Dendritic cell treated with granulocyte-macrophage colony-stimulating factor and Interleukin-4, amounts not matched to agents 40 ng/mL and 50 ng/mL, for 4 days (primary cell): ENCODE results near the gene RAB8B.

Source experiments
- H3K27ac Mint-ChIP-seq: one replicate; pipeline ENCODE4 v1.8.0; 2022; ENCODE audit warnings: mild to moderate bottlenecking, mixed read lengths
- H3K27me3 Mint-ChIP-seq: one replicate; pipeline ENCODE4 v1.8.0; 2022; ENCODE audit warnings: mild to moderate bottlenecking, mixed read lengths
- H3K36me3 Mint-ChIP-seq: one replicate; pipeline ENCODE4 v1.8.0; 2022; ENCODE audit warnings: low read depth, mixed read lengths
- H3K4me1 Mint-ChIP-seq: one replicate; pipeline ENCODE4 v1.8.0; 2022; ENCODE audit warnings: low read depth, mixed read lengths
- H3K4me3 Mint-ChIP-seq: one replicate; pipeline ENCODE4 v1.8.0; 2022; ENCODE audit warnings: mild to moderate bottlenecking, moderate library complexity, mixed read lengths
- H3K9me3 Mint-ChIP-seq: one replicate; pipeline ENCODE4 v1.8.0; 2022; ENCODE audit warnings: mixed read lengths
- intact Hi-C: fragments of 100-400 bp; cut with micrococcal nuclease; formaldehyde crosslinking; loops from one replicate; pipeline ENCODE4 v1.15.0; 2022

The RAB8B gene

DNA sequence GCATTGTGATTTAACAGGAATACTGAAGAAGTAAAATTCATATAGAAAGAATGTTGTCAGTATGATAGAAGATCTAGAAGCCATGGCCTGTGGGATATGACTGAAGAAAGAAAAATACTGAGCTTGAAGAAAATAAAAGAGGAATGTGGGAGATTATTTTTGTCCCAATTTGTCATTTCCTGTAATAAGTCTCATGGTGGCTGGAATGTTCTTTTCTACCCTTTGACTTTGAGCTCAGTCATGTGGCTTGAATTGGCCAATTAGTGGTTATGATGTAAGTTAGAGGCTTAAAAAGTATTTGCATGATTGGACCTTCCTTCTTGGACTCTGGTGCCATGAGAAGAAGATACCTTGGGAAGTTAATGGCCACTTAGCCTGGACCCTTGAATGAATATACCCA is 102.1 kb downstream of the RAB8B start:
- intact Hi-C loops = no loop called here
- no peak overlapping the region for H3K4me3 Mint-ChIP-seq
- H3K27ac Mint-ChIP-seq = no peak overlapping the region
- peaks cover 35% of the 10 kb centered on the region for H3K4me1 Mint-ChIP-seq
- peaks cover 81% of the 10 kb centered on the region for H3K36me3 Mint-ChIP-seq
- no peaks in the 10 kb centered on the region for H3K27me3 Mint-ChIP-seq
- no peaks in the 10 kb centered on the region for H3K9me3 Mint-ChIP-seq

DNA sequence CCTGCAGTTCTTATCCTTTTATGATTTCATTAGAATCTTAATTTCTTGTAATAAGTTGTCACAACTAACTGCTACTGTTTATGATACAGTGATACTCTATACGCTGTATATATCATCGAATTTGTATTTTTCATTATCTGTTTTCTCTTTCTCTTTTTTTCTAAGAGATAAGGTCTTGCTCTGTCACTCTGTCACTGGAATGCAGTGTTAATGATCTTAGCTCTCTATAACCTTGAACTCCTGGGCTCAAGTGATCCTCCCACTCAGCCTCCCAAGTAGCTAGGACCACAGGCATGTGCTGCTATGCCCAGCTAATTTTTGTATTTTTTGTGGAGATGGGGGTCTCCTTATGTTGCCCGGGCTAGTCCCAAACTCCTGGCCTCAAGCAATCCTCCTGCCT is 102.8 kb downstream of the RAB8B start:
- peaks cover 81% of the 10 kb centered on the region for H3K36me3 Mint-ChIP-seq
- no peaks in the 10 kb centered on the region for H3K9me3 Mint-ChIP-seq
- no peak overlapping the region for H3K4me3 Mint-ChIP-seq
- H3K27ac Mint-ChIP-seq = no peak overlapping the region
- peaks cover 27% of the 10 kb centered on the region for H3K4me1 Mint-ChIP-seq
- intact Hi-C loops = no loop called here
- no peaks in the 10 kb centered on the region for H3K27me3 Mint-ChIP-seq

DNA sequence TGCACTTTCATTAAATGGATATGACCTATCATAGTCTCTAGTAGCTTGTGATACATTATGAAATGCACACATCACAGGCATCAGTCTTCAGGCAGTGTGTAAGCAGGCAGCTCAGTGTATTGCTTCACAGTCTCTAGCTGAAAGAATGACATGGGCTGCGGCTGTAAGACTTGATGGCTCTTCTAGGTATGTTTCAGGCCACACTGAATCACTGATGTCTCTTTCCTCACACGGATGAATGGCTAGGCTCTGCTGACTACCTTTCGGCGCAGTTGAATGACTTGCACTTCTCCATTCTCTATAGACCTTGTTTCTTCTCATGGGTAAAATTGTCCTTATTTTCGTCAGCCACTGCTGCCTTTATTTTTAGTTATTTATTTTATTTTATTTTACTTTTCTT is 103.4 kb downstream of the RAB8B start:
- H3K36me3 Mint-ChIP-seq = peaks cover 81% of the 10 kb centered on the region

DNA sequence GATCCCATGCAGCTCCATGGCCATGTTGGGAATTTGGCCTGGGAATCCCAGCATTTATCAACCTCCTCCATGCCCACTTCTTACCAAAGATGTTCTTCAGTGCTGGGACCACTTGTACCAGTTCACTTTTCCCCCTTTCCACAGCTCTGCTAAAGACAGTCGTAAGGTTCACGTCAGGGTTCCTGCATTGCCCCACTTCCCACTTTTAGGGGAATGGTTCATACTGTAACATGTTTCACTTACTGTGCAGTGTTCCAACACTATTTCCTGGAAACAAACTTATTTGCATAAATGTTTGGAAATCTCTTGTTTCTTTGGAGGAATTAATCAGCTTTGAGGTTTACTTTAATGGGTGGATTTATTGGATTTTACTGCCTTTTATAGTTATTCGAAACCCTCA is 105.0 kb downstream of the RAB8B start:
- intact Hi-C loops = no loop called here
- Mint-ChIP-seq H3K4me1 (peaks cover 26% of the 10 kb centered on the region), H3K9me3 (no peaks in the 10 kb centered on the region), H3K27me3 (no peaks in the 10 kb centered on the region), H3K4me3 (no peak overlapping the region), H3K36me3 (peaks cover 88% of the 10 kb centered on the region), H3K27ac (no peak overlapping the region)

More for the DNA sequence above, 103.4 kb downstream of the RAB8B start:
- Mint-ChIP-seq H3K4me1 (peaks cover 26% of the 10 kb centered on the region), H3K9me3 (no peaks in the 10 kb centered on the region), H3K27ac (no peak overlapping the region), H3K27me3 (no peaks in the 10 kb centered on the region), H3K4me3 (no peak overlapping the region)
- intact Hi-C loops = no loop called here

DNA sequence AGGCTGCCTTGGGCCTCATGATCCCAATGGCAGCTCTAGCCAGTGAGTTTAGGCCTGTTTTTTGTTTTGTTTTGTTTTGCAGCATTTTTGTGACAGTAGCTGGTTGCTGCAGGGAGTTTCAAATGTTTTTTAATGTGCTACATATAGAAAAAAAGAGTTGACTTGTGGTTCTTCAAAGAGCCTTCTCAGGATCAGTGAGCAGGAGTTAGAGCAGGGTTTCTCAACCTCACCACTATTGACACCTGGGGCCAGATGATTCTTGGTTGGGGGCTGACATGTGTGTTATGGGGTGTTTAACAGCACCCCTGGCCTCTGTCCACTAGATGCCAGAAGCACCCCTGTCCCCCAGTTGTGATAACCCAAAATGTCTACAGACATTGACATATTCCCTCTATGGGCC is 105.9 kb downstream of the RAB8B start:
- peaks cover 26% of the 10 kb centered on the region for H3K4me1 Mint-ChIP-seq
- no peaks in the 10 kb centered on the region for H3K27me3 Mint-ChIP-seq
- no peaks in the 10 kb centered on the region for H3K9me3 Mint-ChIP-seq
- no peak overlapping the region for H3K4me3 Mint-ChIP-seq
- H3K36me3 Mint-ChIP-seq = peaks cover 98% of the 10 kb centered on the region
- intact Hi-C loops = no loop called here
- no peak overlapping the region for H3K27ac Mint-ChIP-seq

DNA sequence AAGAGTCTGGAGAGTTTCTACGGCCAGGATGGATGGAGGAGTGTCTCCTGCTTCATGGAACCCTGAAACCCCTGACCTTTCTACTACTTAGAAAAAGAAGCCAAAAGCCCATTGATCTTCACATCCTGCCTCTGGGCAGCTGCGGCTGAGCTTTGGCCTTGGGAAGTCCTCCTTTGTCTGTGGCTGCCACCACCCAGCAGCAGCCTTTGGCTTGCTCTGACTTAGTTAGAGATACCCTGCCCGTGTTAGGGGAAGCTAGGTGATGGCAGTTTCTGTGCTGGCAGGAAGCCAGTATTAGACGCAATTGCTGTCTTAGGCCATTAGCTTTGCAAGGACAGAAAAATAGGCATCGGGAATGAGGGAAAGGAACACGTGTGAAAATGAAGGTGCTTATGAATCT is 106.8 kb downstream of the RAB8B start:
- Mint-ChIP-seq H3K4me1 (peaks cover 25% of the 10 kb centered on the region), H3K4me3 (no peak overlapping the region), H3K27ac (no peak overlapping the region), H3K36me3 (peaks cover 100% of the 10 kb centered on the region), H3K9me3 (no peaks in the 10 kb centered on the region), H3K27me3 (no peaks in the 10 kb centered on the region)
- intact Hi-C loops = no loop called here

DNA sequence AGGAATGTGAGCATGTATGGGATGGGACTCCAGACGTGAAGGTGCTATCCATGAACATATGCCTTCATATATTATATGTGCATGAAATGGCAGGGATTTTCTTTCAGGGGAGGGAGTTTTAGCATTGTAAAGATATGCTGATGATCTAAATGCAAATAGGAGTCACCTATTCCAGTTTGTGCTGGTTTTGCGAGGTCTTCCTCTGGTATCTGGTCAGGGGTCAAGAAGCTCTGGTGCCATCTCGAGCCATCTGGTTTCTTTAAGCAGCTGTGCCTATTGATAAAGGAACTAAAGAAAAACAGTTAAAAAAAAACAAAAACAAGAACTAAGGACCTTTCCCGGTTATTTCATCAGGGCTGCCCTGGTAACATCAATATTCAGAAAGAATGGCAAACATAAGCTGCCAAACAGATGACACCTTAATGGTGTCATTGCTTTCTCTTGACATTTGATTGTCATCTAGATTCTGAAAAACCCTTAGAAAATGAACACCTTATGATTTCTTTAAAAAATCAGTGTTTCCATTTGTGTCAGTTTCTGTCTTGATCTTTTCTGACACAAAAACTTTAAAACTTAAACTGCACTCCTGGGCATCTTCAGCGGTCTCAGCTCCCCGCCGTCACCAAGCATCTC is 110.7 kb downstream of the RAB8B start:
- H3K27ac Mint-ChIP-seq = no peak overlapping the region
- H3K27me3 Mint-ChIP-seq = no peaks in the 10 kb centered on the region
- intact Hi-C loops = no loop called here
- peaks cover 6% of the 10 kb centered on the region for H3K4me1 Mint-ChIP-seq
- no peaks in the 10 kb centered on the region for H3K9me3 Mint-ChIP-seq
- peaks cover 100% of the 10 kb centered on the region for H3K36me3 Mint-ChIP-seq
- H3K4me3 Mint-ChIP-seq = no peak overlapping the region

DNA sequence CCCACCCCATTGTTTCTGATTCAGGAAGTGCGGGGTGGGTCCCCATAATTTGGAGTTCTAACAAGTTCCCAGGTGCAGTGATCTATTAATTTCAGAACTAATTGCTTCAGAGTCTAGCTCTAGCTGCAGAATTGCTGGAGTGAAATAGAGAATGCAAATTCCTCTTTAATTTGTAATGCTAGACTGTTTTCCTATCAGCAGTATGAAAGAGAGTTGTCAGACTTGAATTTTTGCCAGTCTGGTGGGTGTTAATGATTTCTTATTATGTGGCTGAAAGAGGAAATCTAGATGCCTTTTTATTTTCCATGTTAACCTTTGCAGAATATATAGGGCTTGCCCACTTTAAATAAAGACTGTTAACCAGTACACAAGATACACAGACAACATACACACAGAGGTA is 111.7 kb downstream of the RAB8B start:
- Mint-ChIP-seq H3K9me3 (no peaks in the 10 kb centered on the region), H3K27ac (no peak overlapping the region), H3K4me1 (no peaks in the 10 kb centered on the region), H3K27me3 (no peaks in the 10 kb centered on the region), H3K4me3 (no peak overlapping the region), H3K36me3 (peaks cover 100% of the 10 kb centered on the region)
- intact Hi-C loops = no loop called here

DNA sequence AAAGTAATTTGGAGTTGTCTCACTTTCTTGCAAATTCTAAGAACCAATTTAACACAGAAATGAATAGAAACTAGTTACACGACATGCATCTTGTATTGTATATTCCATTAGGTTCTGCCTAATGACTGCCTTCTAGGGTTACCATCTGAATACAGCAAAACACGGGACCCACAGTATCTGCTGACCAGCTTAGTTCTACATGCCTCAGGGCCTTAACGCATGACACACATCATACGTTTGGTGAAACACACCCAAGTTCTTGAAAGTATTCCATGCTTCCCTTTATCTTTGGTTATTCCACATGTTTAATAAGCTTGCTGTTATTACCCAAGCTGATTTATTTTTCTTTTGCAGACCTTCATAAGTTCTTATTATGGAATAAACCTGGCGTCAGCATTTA is 115.9 kb downstream of the RAB8B start:
- H3K27me3 Mint-ChIP-seq = no peaks in the 10 kb centered on the region
- no peaks in the 10 kb centered on the region for H3K4me1 Mint-ChIP-seq
- no peak overlapping the region for H3K27ac Mint-ChIP-seq
- H3K9me3 Mint-ChIP-seq = no peaks in the 10 kb centered on the region
- intact Hi-C loops = no loop called here
- H3K36me3 Mint-ChIP-seq = peaks cover 77% of the 10 kb centered on the region
- no peak overlapping the region for H3K4me3 Mint-ChIP-seq

DNA sequence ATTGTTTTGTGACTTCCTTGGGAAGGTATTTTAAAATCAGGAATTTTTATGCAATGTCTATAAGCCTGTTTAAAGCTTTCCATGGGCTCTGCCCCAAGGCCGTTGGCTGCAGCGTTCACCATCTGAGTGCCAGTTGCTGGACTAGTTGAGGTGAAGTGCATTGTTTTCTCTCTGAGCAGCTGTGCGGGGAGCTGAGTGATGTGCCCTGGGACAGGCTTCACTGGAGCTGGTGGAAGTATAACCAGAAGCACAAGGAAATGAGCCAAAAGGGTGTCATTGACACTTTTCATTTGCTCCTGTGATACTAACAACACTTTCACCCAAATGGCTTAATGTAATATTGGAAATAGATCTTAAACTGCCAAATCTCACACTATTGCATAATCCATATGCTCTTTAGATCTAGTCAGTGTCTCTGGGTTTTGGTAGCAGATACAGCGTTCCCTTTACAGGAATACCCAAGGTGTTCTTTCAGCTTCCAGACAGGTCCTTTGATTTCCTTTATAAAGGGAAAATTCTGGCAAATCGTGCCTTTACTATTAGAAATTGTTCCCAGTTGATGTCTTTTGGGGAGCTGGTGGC is 117.2 kb downstream of the RAB8B start:
- no peaks in the 10 kb centered on the region for H3K27me3 Mint-ChIP-seq
- H3K4me1 Mint-ChIP-seq = no peaks in the 10 kb centered on the region
- no peak overlapping the region for H3K4me3 Mint-ChIP-seq
- no peak overlapping the region for H3K27ac Mint-ChIP-seq
- peaks cover 74% of the 10 kb centered on the region for H3K36me3 Mint-ChIP-seq
- intact Hi-C loops = no loop called here
- H3K9me3 Mint-ChIP-seq = no peaks in the 10 kb centered on the region

DNA sequence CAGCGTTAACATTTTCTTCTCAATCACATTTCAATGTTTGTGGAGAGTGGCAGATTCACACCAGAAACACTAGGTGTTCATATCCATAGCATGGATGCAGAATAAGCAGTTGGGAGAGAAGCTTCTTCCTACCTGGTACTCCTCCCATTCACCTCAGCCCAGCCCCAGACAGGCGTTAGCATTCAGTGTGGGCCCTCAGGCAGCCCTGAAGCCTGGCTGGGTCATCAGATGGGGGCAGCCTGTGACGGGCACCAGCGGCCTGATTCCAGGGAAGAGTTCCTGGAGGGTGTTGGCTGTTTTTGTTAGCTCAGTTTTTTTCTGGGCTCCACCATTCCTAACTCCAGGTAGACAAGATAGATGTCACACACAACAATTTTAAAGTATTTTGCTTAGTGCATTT is 119.1 kb downstream of the RAB8B start:
- intact Hi-C loops = no loop called here
- H3K27ac Mint-ChIP-seq = no peak overlapping the region

DNA sequence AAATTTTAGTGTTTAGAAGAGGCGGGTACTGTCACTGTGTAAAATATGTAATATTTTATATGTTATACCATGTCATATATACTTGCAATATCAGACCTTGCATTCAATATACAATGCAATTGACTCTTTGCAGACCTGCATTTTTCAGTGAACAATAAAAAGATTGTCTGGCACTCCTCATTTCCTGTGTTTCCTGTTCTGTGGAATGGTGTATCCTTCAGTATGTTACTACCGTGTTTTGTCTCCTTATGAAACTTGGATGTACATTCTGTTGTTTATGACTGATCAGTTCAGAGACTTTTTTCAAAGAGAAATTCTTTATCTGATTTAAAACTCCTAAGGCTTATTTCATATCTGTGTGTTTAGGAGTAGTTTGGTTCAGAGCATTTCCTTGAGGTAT is 119.5 kb downstream of the RAB8B start:
- Mint-ChIP-seq H3K36me3 (peaks cover 51% of the 10 kb centered on the region), H3K27me3 (peaks cover under 1% of the 10 kb centered on the region), H3K9me3 (no peaks in the 10 kb centered on the region), H3K27ac (no peak overlapping the region), H3K4me3 (no peak overlapping the region), H3K4me1 (no peaks in the 10 kb centered on the region)
- intact Hi-C loops = no loop called here

More for the DNA sequence above, 119.1 kb downstream of the RAB8B start:
- Mint-ChIP-seq H3K9me3 (no peaks in the 10 kb centered on the region), H3K4me3 (no peak overlapping the region), H3K4me1 (no peaks in the 10 kb centered on the region), H3K36me3 (peaks cover 55% of the 10 kb centered on the region), H3K27me3 (no peaks in the 10 kb centered on the region)

DNA sequence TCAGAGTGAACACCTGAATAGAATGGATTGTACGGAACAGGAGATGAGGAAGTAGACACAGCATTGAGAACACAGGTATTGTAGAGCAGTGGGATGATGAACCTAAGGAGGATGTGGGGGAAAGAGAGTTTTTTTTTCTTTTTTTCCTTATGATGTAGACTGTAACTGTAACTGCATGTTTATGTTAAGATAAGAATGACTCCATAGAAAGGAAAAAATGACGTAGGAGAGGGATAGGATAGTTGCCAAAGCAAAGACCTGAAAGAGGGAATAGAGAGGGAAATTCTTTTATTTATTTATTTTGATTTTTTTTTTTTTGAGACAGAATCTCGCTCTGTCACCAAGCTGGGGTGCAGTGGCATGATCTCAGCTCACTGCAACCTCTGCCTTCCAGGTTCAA is 121.2 kb downstream of the RAB8B start:
- Mint-ChIP-seq H3K9me3 (no peaks in the 10 kb centered on the region), H3K36me3 (peaks cover 34% of the 10 kb centered on the region), H3K4me3 (no peak overlapping the region), H3K27ac (no peak overlapping the region), H3K4me1 (no peaks in the 10 kb centered on the region), H3K27me3 (peaks cover 2% of the 10 kb centered on the region)
- intact Hi-C loops = no loop called here

DNA sequence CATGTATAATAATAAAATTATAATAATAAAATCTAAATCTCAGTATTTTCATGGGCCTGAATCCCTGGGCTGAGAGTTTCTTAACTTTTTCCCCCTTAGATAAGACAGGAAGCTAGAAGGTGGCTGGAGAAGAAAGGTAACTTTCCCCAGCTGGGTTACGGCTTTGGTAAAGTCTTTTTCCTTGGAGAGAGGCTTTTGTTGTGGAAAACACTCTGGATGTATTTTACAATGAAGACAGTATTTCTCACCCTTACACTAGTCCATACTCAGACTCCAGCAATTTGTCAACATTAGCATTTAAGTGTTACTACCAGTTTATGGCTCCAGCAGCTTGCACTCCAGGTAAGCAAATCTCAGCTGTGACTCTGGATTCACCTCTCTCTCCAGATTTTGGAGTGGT is 122.9 kb downstream of the RAB8B start:
- Mint-ChIP-seq H3K4me3 (no peak overlapping the region), H3K36me3 (peaks cover 18% of the 10 kb centered on the region), H3K4me1 (peaks cover 11% of the 10 kb centered on the region), H3K27ac (no peak overlapping the region), H3K9me3 (no peaks in the 10 kb centered on the region), H3K27me3 (peaks cover 2% of the 10 kb centered on the region)
- intact Hi-C loops = no loop called here

DNA sequence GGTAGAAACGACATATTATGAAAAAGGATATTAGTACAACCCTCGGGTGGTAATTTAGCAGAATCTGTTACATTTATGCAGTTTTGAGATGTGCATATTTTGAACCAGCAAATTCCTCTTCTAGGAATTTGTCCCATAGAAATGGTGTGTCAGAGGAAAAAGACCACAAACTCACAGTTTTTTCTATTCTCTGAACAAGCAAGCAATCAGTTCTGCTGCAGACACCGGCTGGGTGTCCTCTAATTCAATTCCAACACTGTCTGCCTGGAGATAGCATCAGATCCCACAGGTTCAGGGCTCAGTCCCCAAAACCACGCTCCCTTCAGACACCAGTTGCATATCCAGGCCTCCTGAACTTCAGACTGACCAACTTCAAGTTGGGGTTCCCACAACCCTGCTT is 124.4 kb downstream of the RAB8B start:
- Mint-ChIP-seq H3K27ac (no peak overlapping the region), H3K36me3 (peaks cover 14% of the 10 kb centered on the region), H3K4me3 (no peak overlapping the region), H3K9me3 (no peaks in the 10 kb centered on the region), H3K4me1 (peaks cover 11% of the 10 kb centered on the region), H3K27me3 (peaks cover 4% of the 10 kb centered on the region)
- intact Hi-C loops = no loop called here
